ENCODE measurements around the gene CENPI. TPM values are rescaled to one million over a fixed set of nuclear protein-coding genes. Genes with fewer than 3 reads are reported as not detected.

Gene CENPI
- total and polyA plus RNA-seq, 10 of the 15 experiments (the other 5 are each of a cell fraction or from before 2014, with no cell fraction given): 6.9 to 25.8 (median 17.5) TPM

GRCh38 chrX:101062176-101062575 is 35.8 kb upstream of the CENPI start:
- TF ChIP-seq CREM (IDR thresholded peaks at IDR 0.05; ENCODE audit: low read depth) (no peak), ATF7 (IDR thresholded peaks at IDR 0.05; ENCODE audit: low read depth) (no peak), SIX5 (IDR thresholded peaks at IDR 0.05; ENCODE audit: low read depth, low read length, severe bottlenecking) (no peak), CHD2 (IDR thresholded peaks at IDR 0.05; ENCODE audit: borderline replicate concordance, low read depth, low read length) (no peak), ZNF274 (IDR thresholded peaks at IDR 0.05; ENCODE audit: insufficient read depth, insufficient read length) (no peak), KDM1A (IDR thresholded peaks at IDR 0.05; ENCODE audit: borderline replicate concordance) (no peak), TBL1XR1 (IDR thresholded peaks at IDR 0.05; ENCODE audit: low read depth, low read length) (no peak), IKZF1 (conservative IDR thresholded peaks at IDR 0.05) (no peak)
- ChIA-PET RAD21 (ENCODE audit: unreplicated experiment) (no interaction called here), CTCF (no interaction called here), POLR2A (no interaction called here), SMC1A (ENCODE audit: uncharacterized antibody, unreplicated experiment) (interaction anchor here (0.6 kb wide), 1 partner anchor 155 kb away, joined by 3 read pairs; no protein-coding TSS in a partner anchor)
- no TSS peak for BruUV-seq (replicated peaks)
- FAIRE-seq: no peak
- Histone ChIP-seq H3K4me1 (ENCODE audit: control insufficient read depth, insufficient read depth, low read length) (no peaks in the 10 kb centered on the region), H3K27ac (ENCODE audit: control insufficient read depth, insufficient read depth) (no peak overlapping the region), H3K4me3 (no peak overlapping the region), H3K27me3 (replicated peaks in 1 of 2; ENCODE audit: control insufficient read depth in 2 of 2, insufficient read depth in 2 of 2, low read length in 1 of 2) (no peaks in the 10 kb centered on the region), H2AFZ (ENCODE audit: control insufficient read depth, low read depth, low read length) (no peak overlapping the region), H3K36me3 (ENCODE audit: control insufficient read depth in 2 of 2, insufficient read depth in 2 of 2, low read length in 1 of 2) (no peaks in the 10 kb centered on the region), H3K9ac (ENCODE audit: control insufficient read depth, insufficient read depth, low read length) (no peak overlapping the region), H4K20me1 (ENCODE audit: control insufficient read depth, insufficient read depth) (no peaks in the 10 kb centered on the region), H3K79me2 (ENCODE audit: control insufficient read depth, insufficient read depth, low read length) (no peaks in the 10 kb centered on the region), H3K4me2 (ENCODE audit: control insufficient read depth, insufficient read depth) (no peak overlapping the region), H3K9me3 (replicated peaks; ENCODE audit: control insufficient read depth, insufficient read depth, low read length) (no peaks in the 10 kb centered on the region)
- ATAC-seq: no peak
- no peak for DNase-seq (ENCODE audit: low read depth, low spot score)
- intact Hi-C loops (cut with micrococcal nuclease; ENCODE audit: unreplicated experiment): no loop called here
- in situ Hi-C loops (cut with MboI): no loop called here

- Histone ChIP-seq H3K79me2 (ENCODE audit: control insufficient read depth, insufficient read depth, low read length) (no peaks in the 10 kb centered on the region), H3K27ac (ENCODE audit: control insufficient read depth, insufficient read depth) (no peak overlapping the region), H3K4me1 (ENCODE audit: control insufficient read depth, insufficient read depth, low read length) (no peaks in the 10 kb centered on the region), H3K4me2 (ENCODE audit: control insufficient read depth, insufficient read depth) (no peak overlapping the region), H3K27me3 (replicated peaks in 1 of 2; ENCODE audit: control insufficient read depth in 2 of 2, insufficient read depth in 2 of 2, low read length in 1 of 2) (no peaks in the 10 kb centered on the region), H2AFZ (ENCODE audit: control insufficient read depth, low read depth, low read length) (no peak overlapping the region), H3K9ac (ENCODE audit: control insufficient read depth, insufficient read depth, low read length) (no peak overlapping the region), H4K20me1 (ENCODE audit: control insufficient read depth, insufficient read depth) (no peaks in the 10 kb centered on the region), H3K4me3 (no peak overlapping the region), H3K9me3 (replicated peaks; ENCODE audit: control insufficient read depth, insufficient read depth, low read length) (no peaks in the 10 kb centered on the region), H3K36me3 (ENCODE audit: control insufficient read depth in 2 of 2, insufficient read depth in 2 of 2, low read length in 1 of 2) (no peaks in the 10 kb centered on the region)
- CTCF ChIA-PET: no interaction called here
- RAD21 ChIA-PET (ENCODE audit: unreplicated experiment): no interaction called here
- 10% methylated on average over 3 of the region's 3 CpGs for WGBS (ENCODE audit: insufficient coverage, insufficient replicate concordance, low lambda C conversion rate, missing lambda C conversion rate)
- intact Hi-C loops (cut with micrococcal nuclease; ENCODE audit: unreplicated experiment): no loop called here
- FAIRE-seq: no peak
- BruUV-seq (replicated peaks): no TSS peak
- SMC1A ChIA-PET (ENCODE audit: uncharacterized antibody, unreplicated experiment): interaction anchor here (1.4 kb wide), 1 partner anchor 50 kb away, joined by 3 read pairs; no protein-coding TSS in a partner anchor
- no peak for ATAC-seq
- in situ Hi-C loops (cut with MboI): no loop called here
- no peak for DNase-seq (ENCODE audit: low read depth, low spot score)
- POLR2A ChIA-PET: no interaction called here
- TF ChIP-seq RELB (IDR thresholded peaks at IDR 0.05; ENCODE audit: low read depth) (no peak), CEBPZ (IDR thresholded peaks at IDR 0.05; ENCODE audit: low read depth, low read length) (no peak), RB1 (IDR thresholded peaks at IDR 0.05; ENCODE audit: borderline replicate concordance) (no peak), FOS (IDR thresholded peaks at IDR 0.05; ENCODE audit: borderline replicate concordance, extremely low read depth, insufficient read length) (no peak), MYB (IDR thresholded peaks at IDR 0.05; ENCODE audit: borderline replicate concordance, low read depth, low read length) (no peak), NBN (IDR thresholded peaks at IDR 0.05) (no peak), SMC3 (IDR thresholded peaks at IDR 0.05; ENCODE audit: borderline replicate concordance, low read length) (no peak), TCF3 (IDR thresholded peaks at IDR 0.05; ENCODE audit: borderline replicate concordance, insufficient read depth, low read depth, low read length) (no peak), SP1 (IDR thresholded peaks at IDR 0.05; ENCODE audit: low read depth, low read length) (no peak)
These were observed 26.4 kb upstream of the CENPI start for GRCh38 chrX:101071582-101071981.

Data from GM12878 (cell line).